Peyer's patch (tissue), 4 donors: ENCODE data around the gene CORO2A.

ENCODE experiments used
- CTCF ChIP-seq, 6 experiments: fragments of 450-650 bp in 4 of 6; fragments of 200-600 bp in 2 of 6; sonication (generic) in 1 of 6; IDR thresholded peaks; one replicate each; pipeline ENCODE4 v1.5.1; 2017 to 2019; ENCODE audit warnings: antibody characterized with exemption in 6 of 6, mild to moderate bottlenecking in 3 of 6, moderate library complexity in 1 of 6
- POLR2A ChIP-seq, 2 donors: fragments of 450-650 bp; IDR thresholded peaks; one replicate each; pipeline ENCODE4 v1.5.1; 2017; ENCODE audit warnings: antibody characterized with exemption in 2 of 2, mild to moderate bottlenecking in 2 of 2, moderate library complexity in 2 of 2

GRCh38 chr9:98162613-98163012 is 29.8 kb downstream of the CORO2A start:
- TF ChIP-seq CTCF (IDR thresholded peaks at IDR 0.05) (no peak), POLR2A (IDR thresholded peaks at IDR 0.05) (no peak)
